GM19023 (cell line): ENCODE measurements around the gene PTDSS2.

Source experiments
- ATAC-seq: cut with Tn5 transposase; IDR thresholded peaks from one replicate; pipeline ENCODE4 v1.9.1; 2021; ENCODE audit warnings: mild to moderate bottlenecking, moderate library complexity; ENCODE audit not compliant: unreplicated experiment

PTDSS2 gene

DNA sequence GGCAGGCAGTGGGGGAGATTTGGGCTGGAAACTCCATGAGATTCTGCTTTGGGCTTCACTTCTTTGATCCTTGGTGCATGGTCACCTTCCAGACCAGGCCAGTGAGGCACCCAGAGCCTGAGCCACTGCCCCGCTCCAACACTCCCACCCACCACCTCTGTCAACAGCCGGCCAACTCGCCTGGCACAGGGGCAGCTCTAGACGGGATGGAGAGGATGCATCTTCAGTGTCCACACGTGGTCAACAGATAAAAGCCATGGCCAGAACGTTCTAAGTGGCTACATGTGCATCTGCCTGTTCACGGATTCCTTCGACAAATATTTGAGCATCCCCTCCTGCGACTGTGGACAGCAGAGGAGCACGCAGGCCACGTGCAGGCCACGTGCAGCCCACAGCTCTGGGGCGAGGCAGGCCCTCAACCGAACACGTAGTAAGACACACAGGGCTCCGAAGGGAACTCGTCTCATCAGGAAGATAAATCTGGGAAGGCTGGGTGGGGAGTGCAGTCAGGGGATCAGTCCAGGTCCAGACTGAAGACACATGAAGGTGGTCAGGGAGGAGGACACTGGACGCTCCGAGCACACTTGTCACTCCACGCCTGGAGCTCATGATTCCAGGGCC lies 88.5 kb downstream of the PTDSS2 start:
- no peak for ATAC-seq

DNA sequence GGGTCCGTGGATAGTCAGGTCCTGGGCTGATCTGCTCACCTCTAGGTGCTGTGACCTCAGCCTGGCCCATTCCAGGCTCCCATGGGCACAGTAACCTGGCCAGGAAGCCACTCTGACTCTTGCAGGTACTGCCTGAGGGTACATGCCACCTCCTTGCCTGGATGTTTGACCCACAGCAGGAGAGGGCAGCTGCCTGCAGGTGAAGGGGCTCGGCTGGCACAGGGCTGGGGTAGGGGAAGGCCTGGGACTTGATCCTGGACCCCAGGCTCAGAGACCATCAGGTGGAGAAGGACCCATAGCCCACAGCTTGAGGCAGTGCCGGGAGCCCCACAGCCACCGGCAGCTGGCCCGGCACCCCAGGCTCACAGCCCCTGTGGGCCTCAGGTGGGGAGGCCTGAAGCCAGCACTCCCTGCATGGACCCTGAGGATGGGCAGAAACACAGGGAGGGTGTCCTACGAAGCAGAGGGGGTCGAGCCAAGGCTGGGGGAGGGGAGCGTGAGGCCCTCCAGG lies 89.9 kb downstream of the PTDSS2 start:
- ATAC-seq: no peak
